ENCODE measurements around the gene RHOV.

GRCh38 chr15:40911693-40912092 is 37.7 kb upstream of the RHOV start:
- TF ChIP-seq CTCF (conservative IDR thresholded peaks at IDR 0.05; ENCODE audit: low read depth, low read length) (no peak), POLR2A (IDR thresholded peaks at IDR 0.05; ENCODE audit: low read depth, low read length) (no peak), CEBPB (IDR thresholded peaks at IDR 0.05; ENCODE audit: low read depth, low read length) (no peak), USF2 (IDR thresholded peaks at IDR 0.05; ENCODE audit: low read depth, low read length) (no peak), RFX5 (IDR thresholded peaks at IDR 0.05; ENCODE audit: low read depth, low read length) (no peak), MXI1 (IDR thresholded peaks at IDR 0.05; ENCODE audit: borderline replicate concordance, low read depth, low read length) (no peak), MAFK (IDR thresholded peaks at IDR 0.05; ENCODE audit: low read depth, low read length) (no peak), BHLHE40 (IDR thresholded peaks at IDR 0.05; ENCODE audit: low read depth, low read length) (no peak), MAZ (IDR thresholded peaks at IDR 0.05; ENCODE audit: borderline replicate concordance, low read depth, low read length) (no peak), SMC3 (IDR thresholded peaks at IDR 0.05; ENCODE audit: low read depth, low read length) (no peak)

All from IMR-90 (cell line).